ENCODE data around the gene MYOZ1. TPM values are rescaled to one million over a fixed set of nuclear protein-coding genes. Genes with fewer than 3 reads are reported as not detected.

Gene MYOZ1
- total and polyA plus RNA-seq, 2 donors (not counting 3 experiments of a cell fraction or from before 2014, with no cell fraction given), result not detected

- no peak for TF ChIP-seq EZH2 (IDR thresholded peaks at IDR 0.05; ENCODE audit: borderline replicate concordance, low read depth, low read length, severe bottlenecking)
- TF ChIP-seq JUN (IDR thresholded peaks at IDR 0.05; ENCODE audit: borderline replicate concordance, insufficient read depth, insufficient read length, low read depth), result peak; percentile 33
- peak; percentile 8 for TF ChIP-seq GATA2 (IDR thresholded peaks at IDR 0.05; ENCODE audit: insufficient read depth, insufficient read length, low read depth, low read length)
- TF ChIP-seq FOS (IDR thresholded peaks at IDR 0.05; ENCODE audit: borderline replicate concordance, insufficient read depth, low read length), result peak; percentile 36
- ChIA-PET POLR2A (no interaction called here), CTCF (interaction anchor here (0.9 to 2.3 kb wide), 7 partner anchors 9 to 72 kb away, joined by 4 to 13 read pairs (median 6); partner anchors contain the start of gene USP54)
- no peak overlapping the region for H3K27ac ChIP-seq (ENCODE audit: insufficient read depth, low read depth, low read length)
- H3K9me1 ChIP-seq (replicated peaks; ENCODE audit: control insufficient read depth, extremely low read depth, insufficient read depth, low read length), result no peaks in the 10 kb centered on the region
- no peaks in the 10 kb centered on the region for H3K36me3 ChIP-seq (ENCODE audit: control insufficient read depth in 2 of 2, extremely low read depth in 1 of 2, insufficient read depth in 2 of 2, low read length in 2 of 2)
- intact Hi-C loops (cut with micrococcal nuclease) (no loop called here), dilution Hi-C loops (cut with MboI; ENCODE audit: extremely low pct_ligation_motif_present, low sequenced_read_pairs) (no loop called here)
- H3K9ac ChIP-seq (replicated peaks; ENCODE audit: extremely low read depth, insufficient read depth, low read length), result no peak overlapping the region
- H3K27me3 ChIP-seq (ENCODE audit: control insufficient read depth in 2 of 2, insufficient read depth in 2 of 2, low read length in 2 of 2), result no peaks in the 10 kb centered on the region
- DNase-seq (ENCODE audit: low read depth, low spot score) (peak; percentile 69), FAIRE-seq (peak; percentile 86)
- no peaks in the 10 kb centered on the region for H3K79me2 ChIP-seq (ENCODE audit: control insufficient read depth, insufficient read depth, low read length)
- peak overlapping the region; percentile 15 for H3K4me2 ChIP-seq (ENCODE audit: insufficient read depth, low read length)
- no peaks in the 10 kb centered on the region for H4K20me1 ChIP-seq (replicated peaks; ENCODE audit: control insufficient read depth, extremely low read depth, insufficient read depth, low read length)
- H2AFZ ChIP-seq (ENCODE audit: low read depth, low read length), result no peak overlapping the region
- no TSS peak for BruUV-seq (replicated peaks)
- no peak overlapping the region for H3K4me3 ChIP-seq (replicated peaks in 1 of 3; ENCODE audit: insufficient read depth in 1 of 3, low read depth in 1 of 3, low read length in 3 of 3)
- H3K4me1 ChIP-seq (ENCODE audit: control insufficient read depth, extremely low read depth, insufficient read depth, low read length), result peaks cover 10% of the 10 kb centered on the region
- no peaks in the 10 kb centered on the region for H3K9me3 ChIP-seq (replicated peaks; ENCODE audit: control insufficient read depth, insufficient read depth, low read length)
These were observed 39.8 kb downstream of the MYOZ1 start for GRCh38 chr10:73601486-73601921.

DNA sequence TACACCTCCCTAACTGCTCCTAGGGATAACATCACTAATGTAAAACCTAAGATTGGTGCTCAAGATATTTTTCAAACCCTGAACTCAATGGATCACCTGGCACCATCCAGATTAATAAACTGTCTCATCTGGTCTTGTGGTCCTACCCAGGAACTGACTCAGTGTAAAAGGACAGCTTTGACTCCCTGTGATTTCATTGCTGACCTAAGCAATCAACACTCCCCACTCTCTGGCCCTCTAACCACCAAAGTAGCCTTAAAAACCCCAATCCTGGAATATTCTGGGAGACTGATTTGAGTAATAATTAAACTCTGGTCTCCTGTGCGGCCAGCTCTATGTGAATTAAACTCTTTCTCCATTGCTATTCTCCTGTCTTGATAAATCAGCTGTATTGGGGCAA is 43.9 kb downstream of the MYOZ1 start:
- BruUV-seq (replicated peaks), result no TSS peak
- intact Hi-C loops (cut with micrococcal nuclease), result no loop called here
- DNase-seq (ENCODE audit: low read depth, low spot score), result no peak

More for the DNA sequence above, 43.9 kb downstream of the MYOZ1 start:
- dilution Hi-C loops (cut with MboI; ENCODE audit: extremely low pct_ligation_motif_present, low sequenced_read_pairs), result no loop called here
- no peaks in the 10 kb centered on the region for H3K9me1 ChIP-seq (replicated peaks; ENCODE audit: control insufficient read depth, extremely low read depth, insufficient read depth, low read length)
- no peak overlapping the region for H3K27ac ChIP-seq (ENCODE audit: insufficient read depth, low read depth, low read length)
- H2AFZ ChIP-seq (ENCODE audit: low read depth, low read length), result no peak overlapping the region
- peaks cover 10% of the 10 kb centered on the region for H3K4me1 ChIP-seq (ENCODE audit: control insufficient read depth, extremely low read depth, insufficient read depth, low read length)
- no peaks in the 10 kb centered on the region for H4K20me1 ChIP-seq (replicated peaks; ENCODE audit: control insufficient read depth, extremely low read depth, insufficient read depth, low read length)
- TF ChIP-seq GATA2 (IDR thresholded peaks at IDR 0.05; ENCODE audit: insufficient read depth, insufficient read length, low read depth, low read length) (no peak), MYC (IDR thresholded peaks at IDR 0.05; ENCODE audit: low read depth, low read length) (no peak)
- no peak overlapping the region for H3K4me2 ChIP-seq (ENCODE audit: insufficient read depth, low read length)
- no peaks in the 10 kb centered on the region for H3K27me3 ChIP-seq (ENCODE audit: control insufficient read depth in 2 of 2, insufficient read depth in 2 of 2, low read length in 2 of 2)
- peak; percentile 59 for FAIRE-seq
- ChIA-PET POLR2A (no interaction called here), CTCF (interaction anchor here (1.0 to 1.3 kb wide), 2 partner anchors 11 to 221 kb away, joined by 3 to 5 read pairs; no protein-coding TSS in a partner anchor)
- H3K9me3 ChIP-seq (replicated peaks; ENCODE audit: control insufficient read depth, insufficient read depth, low read length), result no peaks in the 10 kb centered on the region
- no peaks in the 10 kb centered on the region for H3K79me2 ChIP-seq (ENCODE audit: control insufficient read depth, insufficient read depth, low read length)
- H3K36me3 ChIP-seq (ENCODE audit: control insufficient read depth in 2 of 2, extremely low read depth in 1 of 2, insufficient read depth in 2 of 2, low read length in 2 of 2), result no peaks in the 10 kb centered on the region
- no peak overlapping the region for H3K9ac ChIP-seq (replicated peaks; ENCODE audit: extremely low read depth, insufficient read depth, low read length)
- no peak overlapping the region for H3K4me3 ChIP-seq (replicated peaks in 1 of 3; ENCODE audit: insufficient read depth in 1 of 3, low read depth in 1 of 3, low read length in 3 of 3)

All from endothelial cell of umbilical vein (primary cell).